Measurements from ENCODE around the gene SC5D. TPM values are rescaled to one million over a fixed set of nuclear protein-coding genes. Genes with fewer than 3 reads are reported as not detected.
A peak's percentile ranks its signal among the peaks of the same experiment; 100 is the strongest.

The SC5D gene
- total RNA-seq, 4 donors from 2014 or later, result 12.9 to 31.5 (median 20.3) TPM

DNA sequence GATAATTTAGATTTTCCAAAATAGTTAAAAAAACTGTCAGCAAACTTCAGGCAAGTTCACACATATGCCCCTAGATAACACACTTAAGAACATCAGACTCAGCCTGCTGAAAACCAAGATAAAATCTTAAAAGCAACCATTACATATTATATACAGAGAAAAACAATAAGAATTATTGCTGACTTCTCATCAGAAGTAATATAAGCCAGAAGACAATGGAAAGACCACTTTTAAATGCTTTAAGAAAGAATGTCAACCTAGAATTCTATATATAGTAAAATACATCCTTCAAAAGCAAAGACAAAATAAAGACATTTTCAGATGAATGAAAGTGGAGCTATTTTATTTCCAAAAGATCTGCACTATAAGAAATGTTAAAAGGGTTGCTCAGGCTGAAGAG lies 37.8 kb upstream of the SC5D start:
- H3K4me3 ChIP-seq, result no peak overlapping the region
- TF ChIP-seq POLR2AphosphoS5 (IDR thresholded peaks at IDR 0.05) (no peak), EP300 (IDR thresholded peaks at IDR 0.05; ENCODE audit: low read depth) (no peak), POLR2A (IDR thresholded peaks at IDR 0.05) (no peak)
- TF ChIP-seq, protein P1, sequence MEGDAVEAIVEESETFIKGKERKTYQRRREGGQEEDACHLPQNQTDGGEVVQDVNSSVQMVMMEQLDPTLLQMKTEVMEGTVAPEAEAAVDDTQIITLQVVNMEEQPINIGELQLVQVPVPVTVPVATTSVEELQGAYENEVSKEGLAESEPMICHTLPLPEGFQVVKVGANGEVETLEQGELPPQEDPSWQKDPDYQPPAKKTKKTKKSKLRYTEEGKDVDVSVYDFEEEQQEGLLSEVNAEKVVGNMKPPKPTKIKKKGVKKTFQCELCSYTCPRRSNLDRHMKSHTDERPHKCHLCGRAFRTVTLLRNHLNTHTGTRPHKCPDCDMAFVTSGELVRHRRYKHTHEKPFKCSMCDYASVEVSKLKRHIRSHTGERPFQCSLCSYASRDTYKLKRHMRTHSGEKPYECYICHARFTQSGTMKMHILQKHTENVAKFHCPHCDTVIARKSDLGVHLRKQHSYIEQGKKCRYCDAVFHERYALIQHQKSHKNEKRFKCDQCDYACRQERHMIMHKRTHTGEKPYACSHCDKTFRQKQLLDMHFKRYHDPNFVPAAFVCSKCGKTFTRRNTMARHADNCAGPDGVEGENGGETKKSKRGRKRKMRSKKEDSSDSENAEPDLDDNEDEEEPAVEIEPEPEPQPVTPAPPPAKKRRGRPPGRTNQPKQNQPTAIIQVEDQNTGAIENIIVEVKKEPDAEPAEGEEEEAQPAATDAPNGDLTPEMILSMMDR (IDR thresholded peaks at IDR 0.05), result no peak
- no peak overlapping the region for H3K27ac ChIP-seq
- H3K9me3 ChIP-seq, result no peaks in the 10 kb centered on the region
- no peaks in the 10 kb centered on the region for H3K36me3 ChIP-seq
- in situ Hi-C loops (cut with MboI; ENCODE audit: low pct_ligation_motif_present in 1 of 4, low pct_unique_long_range_greater_than_20kb in 1 of 4, low sequenced_read_pairs in 3 of 4), result loop anchor here in 1 of 4 donors (25.0 kb wide), 1 partner anchor 92 kb away; no protein-coding TSS in a partner anchor
- no peaks in the 10 kb centered on the region for H3K4me1 ChIP-seq
- intact Hi-C loops (cut with DNase I; ENCODE audit: low total_unique reads), result no loop called here
- DNase-seq, result no peak
- H3K27me3 ChIP-seq, result peaks cover 9% of the 10 kb centered on the region

DNA sequence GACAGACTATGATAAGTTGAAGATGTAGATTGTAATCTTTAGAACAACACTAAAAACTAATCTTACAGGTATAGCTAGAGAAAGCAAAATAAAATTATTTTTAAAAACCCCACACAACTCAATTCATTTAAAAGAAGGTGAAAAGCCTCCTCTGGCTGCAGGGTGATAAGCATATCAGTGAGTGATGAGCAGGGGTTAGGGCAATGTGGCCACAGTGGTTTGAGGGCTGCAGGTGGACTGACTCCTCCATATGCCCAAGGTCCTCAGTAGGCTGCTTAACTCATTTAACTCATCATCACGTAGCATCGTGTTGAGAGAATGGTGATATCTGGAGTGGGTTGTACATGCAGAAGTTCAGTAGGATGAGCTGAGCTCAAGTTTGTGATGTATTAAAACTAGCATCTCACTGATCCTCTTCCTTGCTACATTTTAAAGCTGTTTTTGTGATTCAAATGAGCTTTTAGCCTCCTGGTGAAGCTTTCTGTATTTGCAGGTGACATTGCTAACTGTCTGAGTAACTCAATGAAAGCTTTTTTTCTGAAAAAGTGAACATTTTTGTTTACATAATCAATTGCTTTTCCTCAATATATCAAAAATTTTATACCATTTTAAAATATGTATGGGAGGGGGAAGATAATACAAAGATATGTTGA lies 37.0 kb upstream of the SC5D start:
- no peaks in the 10 kb centered on the region for H3K4me1 ChIP-seq
- WGBS, 2 donors (ENCODE audit: low coverage in 1 of 2), result 80% methylated on average over 2 of the region's 2 CpGs; no CpG with 5 or more reads in 1 of the 2 donors
- in situ Hi-C loops (cut with MboI; ENCODE audit: low pct_ligation_motif_present in 1 of 4, low pct_unique_long_range_greater_than_20kb in 1 of 4, low sequenced_read_pairs in 3 of 4) (loop anchor here in 1 of 4 donors (25.0 kb wide), 1 partner anchor 93 kb away; no protein-coding TSS in a partner anchor), intact Hi-C loops (cut with DNase I; ENCODE audit: low total_unique reads) (no loop called here)
- DNase-seq, result no peak
- TF ChIP-seq, protein P1 (IDR thresholded peaks at IDR 0.05), result no peak
- TF ChIP-seq POLR2A (IDR thresholded peaks at IDR 0.05) (no peak), EP300 (IDR thresholded peaks at IDR 0.05; ENCODE audit: low read depth) (no peak)
- no peak overlapping the region for H3K4me3 ChIP-seq
- H3K9me3 ChIP-seq, result no peaks in the 10 kb centered on the region
- H3K27me3 ChIP-seq, result peaks cover 9% of the 10 kb centered on the region
- no peaks in the 10 kb centered on the region for H3K36me3 ChIP-seq
- H3K27ac ChIP-seq, result no peak overlapping the region

- Histone ChIP-seq H3K27me3 (peaks cover 9% of the 10 kb centered on the region), H3K27ac (no peak overlapping the region), H3K4me3 (no peak overlapping the region), H3K9me3 (no peaks in the 10 kb centered on the region), H3K4me1 (no peaks in the 10 kb centered on the region), H3K36me3 (no peaks in the 10 kb centered on the region)
- TF ChIP-seq, protein P1 (IDR thresholded peaks at IDR 0.05), result no peak
- no peak for TF ChIP-seq EP300 (IDR thresholded peaks at IDR 0.05; ENCODE audit: low read depth)
- no peak for TF ChIP-seq POLR2AphosphoS5 (IDR thresholded peaks at IDR 0.05)
- no peak for TF ChIP-seq POLR2A (IDR thresholded peaks at IDR 0.05)
- in situ Hi-C loops (cut with MboI; ENCODE audit: low pct_ligation_motif_present in 1 of 4, low pct_unique_long_range_greater_than_20kb in 1 of 4, low sequenced_read_pairs in 3 of 4) (loop anchor here in 1 of 4 donors (25.0 kb wide), 1 partner anchor 95 kb away; no protein-coding TSS in a partner anchor), intact Hi-C loops (cut with DNase I; ENCODE audit: low total_unique reads) (no loop called here)
- no peak for DNase-seq
These were observed 35.3 kb upstream of the SC5D start for GRCh38 chr11:121257289-121257688.

DNA sequence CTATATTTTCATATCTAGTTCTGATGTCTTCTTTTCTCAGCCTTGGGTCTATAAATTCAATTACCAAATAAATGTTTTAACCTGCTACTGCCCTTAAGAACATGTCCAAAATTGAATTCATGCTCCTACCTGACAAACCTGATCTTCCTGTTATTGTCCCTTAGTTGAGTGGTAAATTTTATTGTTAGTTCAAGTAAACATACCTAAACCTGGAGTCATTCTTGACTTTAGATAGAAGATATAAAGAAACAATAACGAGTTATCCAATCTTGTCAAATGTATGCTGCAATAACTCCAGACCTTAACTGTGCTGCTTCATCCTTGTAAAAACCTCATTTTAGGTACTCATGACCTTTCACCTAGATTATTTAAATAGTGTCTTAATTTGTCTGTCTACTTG lies 34.6 kb upstream of the SC5D start:
- WGBS, 2 donors (ENCODE audit: low coverage in 1 of 2), result 38 to 41% methylated on average over 1 of the region's 1 CpG
- TF ChIP-seq POLR2AphosphoS5 (IDR thresholded peaks at IDR 0.05), result peak in 1 of 3 donors; percentile 27
- TF ChIP-seq, protein P1 (IDR thresholded peaks at IDR 0.05), result no peak
- Histone ChIP-seq H3K4me3 (no peak overlapping the region), H3K27me3 (peaks cover 9% of the 10 kb centered on the region), H3K4me1 (no peaks in the 10 kb centered on the region), H3K27ac (no peak overlapping the region), H3K36me3 (no peaks in the 10 kb centered on the region), H3K9me3 (no peaks in the 10 kb centered on the region)
- in situ Hi-C loops (cut with MboI; ENCODE audit: low pct_ligation_motif_present in 1 of 4, low pct_unique_long_range_greater_than_20kb in 1 of 4, low sequenced_read_pairs in 3 of 4) (loop anchor here in 1 of 4 donors (25.0 kb wide), 1 partner anchor 96 kb away; no protein-coding TSS in a partner anchor), intact Hi-C loops (cut with DNase I; ENCODE audit: low total_unique reads) (no loop called here)
- no peak for DNase-seq

Measured in transverse colon (tissue), 4 donors.